Colon (tissue), 2 donors: ENCODE measurements around the gene SYT14.
"Not testable (repeated sequence)": the region's sequence is repeated elsewhere in the genome, so short reads cannot be mapped to it uniquely, and the experiment has no call there.

Experiments used
- FAIRE-seq: peaks from 2 replicates; lab custom pipeline; 2012; peaks lifted over from hg19 to GRCh38; lab: Jason Lieb, UNC
- donor health status: control.
- donor health status: control.

SYT14 gene

DNA sequence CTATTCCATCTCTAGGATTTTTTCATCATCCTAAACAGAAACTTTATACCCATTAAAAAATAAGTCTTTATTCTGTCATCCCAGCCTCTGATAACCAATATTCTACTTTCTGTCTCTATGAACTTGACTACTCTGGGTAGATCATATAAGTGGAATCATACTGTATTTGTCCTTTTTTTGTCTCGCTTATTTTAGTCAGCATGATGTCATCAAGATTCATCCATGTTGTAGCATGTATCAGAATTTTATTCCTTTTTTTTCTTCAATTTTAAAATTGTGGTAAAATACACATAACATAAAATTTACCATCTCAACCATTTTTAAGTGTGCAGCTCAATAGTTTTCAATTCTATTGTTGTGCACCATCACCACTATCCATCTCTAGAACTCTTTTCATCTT is 90.0 kb downstream of the SYT14 start:
- no peak for FAIRE-seq

GRCh38 chr1:210031473-210031872 is 93.5 kb downstream of the SYT14 start:
- no peak for FAIRE-seq

GRCh38 chr1:210043058-210043457 is 105.0 kb downstream of the SYT14 start:
- no peak for FAIRE-seq

- FAIRE-seq = no peak
Observed at GRCh38 chr1:210049616-210050015, 111.6 kb downstream of the SYT14 start.

GRCh38 chr1:210050491-210050890 is 112.5 kb downstream of the SYT14 start:
- FAIRE-seq = not testable (repeated sequence)

DNA sequence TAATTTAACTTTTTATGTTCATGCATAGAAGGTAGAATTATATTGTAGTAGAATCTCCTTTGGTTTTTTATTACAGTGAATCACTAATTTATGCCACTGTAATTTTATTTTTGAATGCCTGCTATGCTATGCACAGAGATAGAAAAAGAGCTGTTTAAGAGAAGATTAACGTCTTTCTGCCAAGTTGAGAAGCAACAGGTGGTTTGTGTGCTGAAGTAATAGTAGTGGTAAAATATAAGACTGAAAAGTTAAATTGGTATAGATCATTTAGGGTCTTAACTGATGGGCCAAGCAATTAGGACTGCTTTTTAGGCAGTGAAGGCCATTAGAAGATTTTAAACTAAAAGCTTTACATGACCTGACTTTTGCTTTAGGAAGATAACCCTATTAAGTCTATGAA is 115.1 kb downstream of the SYT14 start:
- no peak for FAIRE-seq

DNA sequence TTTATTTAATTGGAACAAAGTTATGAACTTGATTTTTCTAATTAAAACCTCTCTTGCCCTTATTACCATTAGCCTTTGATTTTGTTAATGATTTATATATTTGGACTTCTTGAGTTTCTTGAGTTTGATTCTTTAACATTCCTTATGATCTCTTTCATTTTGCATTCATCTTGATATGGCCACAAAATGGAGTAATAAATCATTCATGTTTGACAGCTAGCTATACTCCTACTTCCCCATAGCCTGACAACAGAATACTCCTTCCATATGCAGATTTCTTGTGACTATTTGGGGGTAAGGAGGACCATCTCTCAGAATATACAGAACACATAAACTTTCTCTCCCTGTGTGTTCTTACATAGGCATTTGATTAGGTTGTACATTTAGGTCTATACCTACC is 119.6 kb downstream of the SYT14 start:
- no peak for FAIRE-seq

GRCh38 chr1:210061992-210062391 is 124.0 kb downstream of the SYT14 start:
- no peak for FAIRE-seq

DNA sequence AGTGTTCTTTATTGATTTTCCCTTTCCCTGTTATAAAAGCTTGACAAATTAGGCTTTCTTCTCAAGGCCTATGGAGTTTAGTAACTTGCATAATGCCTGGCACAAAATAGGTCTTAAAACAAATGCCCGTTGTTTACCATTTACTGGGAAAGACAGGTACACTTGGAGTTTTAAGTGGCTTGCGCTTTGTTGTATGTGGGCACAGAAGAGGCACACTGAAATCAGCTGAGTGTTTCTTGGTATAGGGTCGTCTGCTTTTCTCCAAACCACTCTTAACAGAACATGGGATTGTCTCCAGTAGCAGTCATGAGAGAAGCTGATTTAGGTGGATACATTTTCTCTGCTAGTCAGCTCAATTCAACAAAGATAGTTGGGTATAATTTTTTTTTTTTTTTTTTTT is 132.5 kb downstream of the SYT14 start:
- no peak for FAIRE-seq

DNA sequence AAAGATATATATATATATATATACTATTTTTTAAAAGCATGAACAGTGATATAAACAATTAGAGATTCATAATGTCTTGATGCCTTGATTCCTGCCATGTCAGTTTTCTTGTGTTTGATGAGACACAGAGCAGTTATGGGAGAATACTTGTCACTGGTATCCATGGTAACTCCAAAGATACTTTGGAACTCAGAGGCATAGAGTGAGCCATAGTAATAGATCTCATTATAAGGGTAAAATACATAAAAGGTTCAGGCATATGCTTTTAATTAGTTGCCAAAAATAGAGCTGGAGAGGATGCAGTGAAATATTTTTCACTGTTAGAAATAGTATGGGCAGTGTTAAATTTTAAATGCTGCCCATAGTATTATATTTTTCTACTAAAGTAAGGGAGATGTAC is 134.1 kb downstream of the SYT14 start:
- no peak for FAIRE-seq

DNA sequence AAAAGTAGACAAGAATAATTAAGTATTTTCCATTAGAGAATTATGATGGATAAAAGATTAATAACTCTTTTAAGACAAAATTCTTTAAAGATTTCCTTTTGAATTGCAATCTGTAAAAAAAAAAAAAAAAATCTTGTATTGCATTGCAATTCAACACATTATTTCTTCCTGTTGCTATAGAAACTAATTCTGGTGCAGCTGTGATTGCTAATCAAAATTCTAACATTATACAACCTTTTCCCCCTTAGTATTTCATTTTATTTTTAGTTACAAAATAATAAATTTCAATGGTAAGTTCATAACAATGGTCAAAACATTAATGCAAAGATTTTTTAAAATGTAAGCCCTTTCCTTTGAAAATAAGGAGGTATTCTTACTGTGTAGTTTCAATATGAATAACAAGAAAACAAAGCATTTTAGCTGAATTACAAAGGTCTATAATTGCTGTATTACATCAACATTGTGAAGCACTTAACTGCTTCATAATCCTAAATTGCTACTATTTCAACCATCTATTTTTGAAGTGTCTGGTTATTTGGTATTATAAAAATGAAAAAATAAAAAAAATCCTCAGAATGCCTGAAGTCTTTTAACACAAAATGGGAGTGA is 135.0 kb downstream of the SYT14 start:
- no peak for FAIRE-seq

GRCh38 chr1:210074904-210075303 is 136.9 kb downstream of the SYT14 start:
- FAIRE-seq = no peak

DNA sequence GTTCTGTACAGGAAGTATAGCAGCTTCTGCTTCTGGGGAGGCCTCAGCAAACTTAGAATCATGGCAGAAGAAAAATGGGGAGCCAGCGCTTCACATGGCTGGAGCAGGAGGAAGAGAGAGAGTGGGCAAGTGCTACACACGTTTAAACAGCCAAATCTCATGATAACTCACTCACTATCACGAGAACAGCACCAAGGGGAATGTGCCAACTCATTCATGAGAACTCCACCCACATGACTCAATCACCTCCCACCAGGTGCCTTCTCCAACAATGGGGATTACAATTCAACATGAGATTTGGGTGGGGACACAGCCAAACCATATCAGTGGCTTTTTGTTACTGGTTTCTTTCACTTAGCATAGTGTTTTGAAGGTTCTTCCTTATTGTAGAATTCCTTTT is 138.6 kb downstream of the SYT14 start:
- no peak for FAIRE-seq

DNA sequence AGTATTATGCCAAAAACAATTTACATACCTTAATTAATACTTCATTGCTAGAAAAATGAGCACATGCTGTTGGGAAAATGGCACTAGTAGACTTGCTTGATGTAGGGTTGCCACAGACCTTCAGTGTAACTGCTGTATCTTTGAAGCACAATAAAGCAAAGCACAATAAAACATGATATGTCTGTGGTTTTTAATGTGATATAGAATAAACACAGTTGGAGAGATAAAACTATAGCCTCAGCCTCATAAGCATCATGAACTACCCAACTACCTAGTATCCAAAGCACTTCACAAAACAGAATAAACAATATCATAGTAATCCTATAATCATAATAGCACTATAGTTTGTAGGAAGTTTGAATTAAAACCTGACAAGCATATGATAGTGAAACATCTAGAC is 143.5 kb downstream of the SYT14 start:
- no peak for FAIRE-seq

DNA sequence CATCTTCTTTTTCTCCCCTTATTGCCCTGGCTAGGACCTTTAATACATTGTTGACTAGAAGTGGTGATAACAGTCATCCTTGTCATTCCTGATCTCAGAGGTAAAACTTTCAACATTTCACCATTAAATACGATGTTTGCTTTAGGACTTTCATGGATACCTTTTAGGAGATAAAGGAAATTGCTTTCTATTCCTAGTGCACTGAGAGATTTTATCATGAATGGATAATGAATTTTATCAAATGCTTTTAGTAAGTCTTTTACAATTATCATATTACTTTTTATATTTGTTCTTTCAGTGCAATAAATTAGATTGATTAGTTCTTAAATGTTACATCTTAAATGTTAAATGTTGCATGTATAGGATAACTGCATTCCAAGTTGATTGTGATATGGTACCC is 147.3 kb downstream of the SYT14 start:
- FAIRE-seq = no peak

DNA sequence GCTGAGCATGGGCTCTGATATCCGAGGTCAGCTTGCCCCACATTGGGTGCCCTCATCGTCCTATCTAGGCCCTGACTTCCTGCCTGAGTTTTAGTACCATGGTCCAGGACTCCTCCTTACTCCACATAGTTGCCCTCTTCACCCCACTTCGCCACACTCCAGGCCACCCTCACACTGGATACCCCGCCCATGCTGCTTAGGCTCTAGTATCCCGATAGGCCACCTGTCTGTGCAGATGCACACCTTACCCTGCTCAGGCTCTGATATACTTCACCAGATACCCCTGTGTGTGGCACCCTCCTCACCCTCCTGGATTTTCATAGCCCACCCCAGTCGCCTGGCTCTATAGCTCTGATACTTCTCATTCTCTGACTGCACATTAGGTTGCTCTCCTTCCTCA is 149.0 kb downstream of the SYT14 start:
- no peak for FAIRE-seq

DNA sequence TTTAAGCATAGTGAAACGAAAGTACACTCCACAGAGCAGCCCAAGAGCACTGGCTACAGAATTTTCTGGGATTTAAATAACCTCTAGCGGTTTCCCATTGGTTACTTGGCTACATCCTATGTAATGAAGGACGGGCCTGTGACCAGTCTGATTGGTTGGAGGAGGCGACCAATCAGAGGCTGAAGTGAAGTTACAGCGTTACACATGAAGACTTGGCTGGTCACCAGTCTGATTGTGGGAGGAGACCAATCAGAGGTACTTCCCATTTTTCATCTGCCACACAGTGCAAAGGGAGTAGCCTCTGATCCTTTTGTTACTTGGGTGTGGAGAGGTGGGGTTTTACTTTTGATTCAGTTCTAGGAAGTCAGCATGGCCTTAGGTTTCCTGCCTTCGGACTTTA is 151.8 kb downstream of the SYT14 start:
- no peak for FAIRE-seq

DNA sequence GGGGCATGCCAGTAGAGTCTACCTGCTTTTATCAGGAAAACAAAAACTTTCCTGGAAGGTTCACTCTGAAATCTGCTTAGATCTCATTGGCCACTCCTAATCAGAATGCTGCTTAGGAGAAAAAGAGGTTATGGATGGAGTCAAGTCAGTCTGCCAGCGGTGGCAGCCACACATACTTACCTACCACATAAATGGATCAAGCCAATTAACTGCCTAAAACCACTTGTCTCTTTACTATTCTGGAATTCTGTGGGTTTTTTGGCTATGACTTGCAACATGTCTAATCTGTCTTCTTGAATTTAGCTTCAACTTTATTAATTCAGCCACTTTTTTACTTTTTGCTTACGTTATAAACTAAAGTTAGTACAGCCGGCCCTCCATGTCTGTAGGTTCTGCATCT is 154.3 kb downstream of the SYT14 start:
- FAIRE-seq = no peak

DNA sequence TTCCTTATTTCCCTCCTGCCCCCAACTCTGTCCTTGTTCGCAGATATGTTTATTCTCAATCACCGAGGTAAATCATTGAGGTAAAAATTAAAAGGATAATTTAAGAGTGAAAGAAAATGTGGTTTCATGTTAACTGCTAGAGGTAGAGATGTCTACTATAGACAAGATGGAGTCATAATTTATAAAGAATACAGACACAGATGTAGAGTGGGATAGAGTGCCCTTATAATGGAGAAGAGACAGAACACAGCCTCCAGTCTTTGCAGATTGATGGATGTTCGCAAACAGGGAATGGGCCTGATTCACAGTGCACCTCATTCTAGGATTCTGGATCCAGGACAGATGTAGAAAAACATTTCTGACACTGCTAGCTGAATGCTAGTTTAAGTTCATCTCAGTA is 155.4 kb downstream of the SYT14 start:
- no peak for FAIRE-seq

GRCh38 chr1:210098356-210098755 is 160.3 kb downstream of the SYT14 start:
- no peak for FAIRE-seq

GRCh38 chr1:210099921-210100320 is 161.9 kb downstream of the SYT14 start:
- FAIRE-seq = no peak

DNA sequence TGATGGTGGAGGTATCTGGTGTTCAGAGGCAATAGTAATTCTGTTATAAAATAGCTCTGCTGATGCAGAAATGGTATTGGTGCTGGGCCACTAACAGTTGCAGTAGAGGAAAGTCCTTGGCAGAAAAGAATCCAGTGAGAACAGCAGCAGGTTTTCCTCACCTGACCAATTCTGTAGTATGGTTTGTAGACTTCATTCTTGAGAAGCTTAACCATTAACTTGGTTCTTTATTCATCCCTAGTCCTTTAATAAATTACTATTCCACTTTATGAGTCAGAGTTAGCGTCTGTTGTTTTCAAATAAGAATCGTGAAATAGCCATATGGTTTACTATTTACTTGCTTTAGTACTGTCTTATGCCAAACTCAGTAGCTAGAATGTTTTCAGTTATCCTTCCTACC is 166.1 kb downstream of the SYT14 start:
- no peak for FAIRE-seq

DNA sequence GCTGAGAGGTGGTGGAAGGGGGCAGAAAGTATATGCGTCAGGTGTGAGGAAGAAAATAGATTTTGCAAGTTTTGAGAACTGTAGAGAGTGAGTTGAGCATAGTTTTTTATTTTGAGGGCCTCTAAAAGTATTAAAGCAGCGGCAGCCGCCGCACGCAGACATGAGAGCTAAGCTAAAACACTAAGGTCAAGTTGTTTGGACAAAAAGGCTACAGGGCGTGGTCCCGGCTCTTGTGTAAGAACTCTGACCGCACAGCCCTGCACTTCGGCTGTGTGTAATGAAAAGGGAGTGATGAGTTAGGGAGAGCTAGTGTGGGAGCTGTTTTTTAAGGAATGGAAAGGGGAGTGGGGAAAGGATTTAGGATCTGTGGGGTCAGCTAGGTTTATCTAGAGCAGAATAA is 174.9 kb downstream of the SYT14 start:
- not testable (repeated sequence) for FAIRE-seq

DNA sequence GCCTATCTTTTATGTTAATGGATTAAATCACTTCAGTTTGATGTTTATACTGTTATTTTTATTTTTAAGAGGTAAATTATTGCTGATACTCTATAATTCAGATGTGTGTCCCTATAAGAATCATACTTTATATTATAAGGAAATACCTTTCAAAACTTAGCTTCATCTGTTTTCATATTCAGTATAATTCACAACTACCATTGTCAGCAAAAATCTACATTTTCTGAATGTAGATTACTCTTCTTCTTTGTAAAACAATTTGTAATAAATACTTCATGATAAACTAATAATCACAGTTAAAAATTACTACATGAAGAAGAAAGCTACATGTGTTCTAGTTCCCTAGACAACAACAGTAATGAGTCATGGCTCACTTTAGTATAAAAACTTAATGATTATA is 179.2 kb downstream of the SYT14 start:
- no peak for FAIRE-seq

DNA sequence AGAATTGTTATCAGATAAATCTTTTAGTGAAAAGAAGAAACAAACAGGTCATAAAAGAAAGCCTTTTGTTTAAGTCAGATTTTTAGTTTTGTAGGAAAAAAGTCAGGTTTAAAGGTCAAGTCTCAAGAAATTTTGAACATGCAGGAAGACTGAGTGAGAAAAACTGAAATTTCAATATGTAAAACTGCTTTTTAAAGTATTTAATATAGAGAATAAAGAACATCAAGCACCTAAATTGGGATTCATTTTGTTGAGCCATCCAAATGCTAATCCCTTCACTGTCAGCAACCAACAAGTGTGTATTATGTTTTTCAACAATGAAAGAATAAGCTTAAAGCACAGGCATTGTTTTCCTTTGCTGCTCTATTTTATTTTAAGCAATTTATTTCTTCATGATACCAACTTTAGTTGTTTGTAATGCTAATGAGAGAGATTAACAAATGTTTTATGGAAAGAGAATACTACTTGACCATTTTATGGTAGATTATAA is 179.7 kb downstream of the SYT14 start:
- FAIRE-seq = no peak
